Stimulated activated CD8-positive, alpha-beta memory T cell treated with anti-CD3 and anti-CD28 coated beads, Interleukin-15, amount 100 ng/mL, for 48 hours (primary cell): ENCODE data around the gene BRDT.

Experiments used
- DNase-seq, 2 donors: peaks; one replicate each; pipeline ENCODE4 v3.0.0-alpha.2; 2020; ENCODE audit warnings: low read depth in 2 of 2

The BRDT gene

DNA sequence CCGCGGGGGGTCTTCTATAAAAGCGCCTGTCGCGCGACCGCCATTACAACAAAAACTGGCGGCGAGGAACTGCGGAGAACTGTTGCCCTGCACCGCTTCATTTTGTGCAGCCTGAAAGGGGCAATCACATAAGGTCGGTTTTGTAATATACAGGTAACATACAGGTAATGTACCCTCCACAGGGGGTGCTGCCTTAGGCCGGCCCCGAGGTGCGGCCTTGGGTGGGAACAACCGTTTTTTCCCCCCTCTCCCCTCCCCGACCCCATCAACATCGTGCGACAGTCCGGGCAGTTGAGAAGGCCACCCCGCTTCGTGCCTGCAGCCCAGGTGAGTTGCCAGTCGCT is at the start of gene BRDT:
Gene BRDT (plus strand): TSS at position 46 of the 344 bp plus-strand sequence. CDS start 13,354 bp downstream, outside the sequence.
- no peak for DNase-seq

DNA sequence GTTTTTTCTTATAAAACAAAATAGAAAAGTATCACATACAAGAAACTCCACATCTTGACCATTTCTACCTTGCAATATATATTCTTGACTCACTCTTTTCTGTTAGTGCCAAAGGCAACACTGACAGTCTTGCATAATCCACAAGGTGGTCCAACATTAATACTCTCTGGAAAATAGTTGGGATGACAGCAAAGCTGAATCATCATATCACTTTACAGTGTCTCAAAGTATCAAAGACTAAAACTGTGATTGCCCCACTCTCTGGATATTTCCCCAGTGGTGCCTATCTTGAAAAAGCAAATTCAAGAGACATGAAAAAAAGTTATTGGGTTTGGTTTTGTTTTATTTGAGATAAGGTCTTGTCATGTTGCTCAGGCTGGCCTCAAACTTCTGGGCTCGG is 48.6 kb upstream of the BRDT start:
- DNase-seq: no peak

DNA sequence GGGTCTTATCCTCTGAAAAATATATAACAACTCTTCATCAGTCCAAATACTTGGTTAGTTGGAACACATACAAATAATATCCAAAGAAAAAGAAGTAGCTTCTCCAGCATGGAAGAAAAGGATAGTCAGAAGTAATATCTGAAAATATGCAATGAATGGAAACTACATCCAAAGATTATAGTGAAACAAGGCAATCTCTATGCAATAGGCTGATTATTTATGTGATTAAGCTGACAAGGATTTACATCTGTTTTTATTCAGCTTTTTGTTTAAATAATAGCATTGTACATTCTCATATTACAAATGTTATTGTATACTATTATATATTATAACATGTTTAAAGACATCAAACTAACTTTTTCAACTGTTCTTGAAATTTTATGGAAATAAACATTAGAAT is 48.0 kb upstream of the BRDT start:
- DNase-seq: no peak

DNA sequence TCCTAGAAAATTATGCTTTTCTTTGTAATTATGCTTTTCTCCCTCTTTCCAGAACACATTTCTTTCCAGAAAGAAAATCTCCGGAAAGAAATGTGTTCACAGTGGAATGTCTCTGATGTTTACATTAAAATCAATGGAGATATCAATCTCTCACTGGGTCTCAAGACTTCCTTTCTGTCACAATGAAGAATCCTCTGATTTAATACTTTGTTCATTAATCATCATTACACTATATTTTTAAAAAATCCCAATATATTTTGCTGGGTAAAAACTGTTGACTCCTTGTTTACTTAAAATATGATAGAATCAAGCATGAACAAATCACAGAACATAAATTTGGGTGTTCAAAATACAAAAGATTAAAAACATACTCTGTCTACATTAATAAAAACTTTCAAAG is 36.9 kb upstream of the BRDT start:
- DNase-seq: no peak

DNA sequence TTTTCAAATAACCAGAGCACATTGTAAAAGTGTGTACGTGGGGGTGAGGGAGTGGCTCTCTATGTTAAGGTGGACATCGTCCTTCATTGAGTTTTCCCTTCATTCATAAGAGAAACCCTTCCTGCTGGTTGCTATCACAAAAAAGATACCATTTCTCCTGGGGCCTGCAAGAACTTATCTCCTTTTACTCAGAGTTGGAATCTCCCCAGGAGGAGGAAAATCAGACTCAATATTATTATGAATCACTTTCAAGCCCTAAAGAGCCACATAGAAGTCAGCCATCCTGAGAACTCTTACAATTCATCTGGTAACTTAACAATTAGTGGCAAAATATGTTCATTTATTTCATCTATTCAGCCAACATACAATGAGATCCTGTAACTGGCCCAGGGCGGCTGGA is 36.2 kb upstream of the BRDT start:
- DNase-seq: no peak

DNA sequence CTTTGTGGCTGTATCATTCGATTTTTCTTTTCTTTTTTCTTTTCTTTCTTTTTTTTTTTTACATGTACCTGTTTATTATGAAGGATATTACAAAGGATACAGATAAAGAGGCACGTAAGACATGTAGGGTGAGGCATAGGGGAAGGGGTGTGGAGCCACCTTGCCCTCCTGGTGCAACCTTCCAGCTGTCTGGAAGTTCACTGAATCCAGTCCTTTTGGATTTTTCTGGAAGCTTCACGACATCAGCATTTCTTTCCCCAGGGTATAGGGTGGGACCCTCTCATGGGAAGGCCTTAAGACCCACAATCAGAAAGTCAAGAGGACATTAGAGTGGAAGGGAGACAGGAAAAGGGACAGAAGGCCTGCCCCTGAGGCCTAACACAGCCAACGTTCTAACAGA is 33.2 kb upstream of the BRDT start:
- no peak for DNase-seq

DNA sequence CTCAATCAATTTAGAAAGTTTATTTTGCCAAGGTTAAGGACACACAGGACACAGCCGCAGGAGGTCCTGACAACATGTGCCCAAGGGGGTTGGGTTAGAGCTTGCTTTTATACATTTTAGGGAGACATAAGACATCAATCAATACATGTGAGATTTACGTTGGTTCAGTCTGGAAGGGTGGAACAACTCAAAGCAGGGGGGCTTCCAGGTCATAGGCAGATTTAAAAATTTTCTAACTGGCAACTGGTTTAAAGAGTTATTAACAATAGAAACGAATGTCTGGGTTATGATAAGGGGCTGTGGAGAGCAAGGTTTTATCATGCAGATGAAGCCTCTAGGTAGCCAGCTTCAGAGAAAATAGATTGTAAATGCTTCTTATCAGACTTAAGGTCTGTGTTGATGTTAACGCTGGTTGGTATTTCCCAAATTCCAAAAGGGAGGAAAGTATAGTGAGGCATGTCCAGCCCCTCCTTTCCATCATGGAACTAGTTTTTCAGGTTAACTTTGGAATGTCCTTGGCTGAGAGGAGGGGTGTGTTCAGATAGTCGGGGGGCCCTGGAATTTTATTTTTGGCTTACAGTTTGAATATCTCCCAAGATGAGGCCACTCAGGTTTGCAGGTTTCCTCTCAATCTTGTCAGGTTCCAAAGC is 32.3 kb upstream of the BRDT start:
- DNase-seq: no peak

DNA sequence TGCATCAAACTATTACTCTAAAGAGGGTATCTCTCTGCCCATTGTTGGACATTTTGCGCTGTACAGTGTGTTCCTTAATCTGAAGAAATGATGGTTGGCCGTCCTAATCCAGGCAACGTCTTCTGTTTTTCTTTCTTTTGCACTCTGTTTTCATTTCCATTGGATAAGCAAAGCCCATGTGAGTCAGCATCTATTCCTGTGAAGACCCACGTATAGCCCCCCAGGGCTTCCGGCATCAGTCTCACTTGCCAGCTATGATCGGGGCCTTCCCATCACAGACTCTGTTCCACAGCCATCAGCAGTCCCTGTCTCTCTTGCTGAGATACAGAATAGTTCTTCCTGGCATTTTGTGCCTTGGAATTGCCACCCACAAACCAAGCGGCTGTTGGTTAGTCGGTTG is 29.2 kb upstream of the BRDT start:
- DNase-seq: no peak

DNA sequence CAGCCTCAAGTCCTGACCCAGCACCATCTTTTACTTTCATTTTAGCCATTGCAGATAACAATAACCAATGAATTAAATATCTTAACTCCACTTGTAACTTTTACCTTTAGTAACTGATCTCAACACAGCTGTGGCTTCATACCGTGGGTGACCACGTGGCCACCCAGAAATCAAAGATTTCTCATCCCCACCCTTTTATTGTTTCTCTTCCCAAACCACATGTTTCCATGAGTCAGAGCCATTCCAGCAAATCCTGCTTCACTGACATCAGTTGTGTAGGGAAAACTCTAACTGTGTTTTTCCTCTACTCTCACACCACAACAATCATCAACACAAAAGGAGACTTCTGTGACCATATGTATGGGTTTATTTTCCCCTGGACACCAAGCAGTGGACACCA is 25.1 kb upstream of the BRDT start:
- no peak for DNase-seq

DNA sequence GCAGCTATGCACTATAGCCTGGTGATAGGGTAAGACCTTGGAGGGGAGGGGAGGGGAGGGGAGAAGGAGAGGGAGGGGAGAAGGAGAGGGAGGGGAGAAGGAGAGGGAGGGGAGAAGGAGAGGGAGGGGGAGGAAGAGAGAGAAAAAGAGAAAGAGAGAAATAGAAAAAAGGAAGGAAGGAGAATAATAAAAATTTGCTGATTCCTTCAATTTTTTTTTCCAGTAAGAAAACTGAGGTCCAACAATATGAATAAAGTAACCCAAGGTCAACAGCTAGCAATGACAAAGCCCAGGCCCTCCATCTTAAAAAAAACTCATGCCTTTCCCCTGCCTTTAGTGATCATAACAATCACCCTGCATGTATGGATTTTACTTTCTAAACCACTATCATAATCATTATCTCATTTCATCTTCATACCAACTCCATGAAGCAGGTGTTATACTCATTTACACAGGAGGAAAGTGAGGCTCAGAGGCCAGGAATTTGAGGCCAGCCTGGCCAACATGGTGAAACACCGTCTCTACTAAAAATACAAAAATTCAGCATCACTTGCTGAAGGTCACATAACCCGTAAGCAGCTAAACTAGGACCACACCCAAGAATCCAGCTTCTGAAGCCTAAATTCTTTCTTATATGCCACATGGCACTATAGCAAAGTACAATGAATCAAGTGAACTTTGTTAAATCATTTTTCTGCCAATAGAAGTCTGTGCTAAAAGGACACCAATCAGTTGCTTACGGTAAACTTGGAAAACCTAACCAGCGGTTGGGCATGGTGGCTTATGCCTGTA is 23.4 kb upstream of the BRDT start:
- no peak for DNase-seq

DNA sequence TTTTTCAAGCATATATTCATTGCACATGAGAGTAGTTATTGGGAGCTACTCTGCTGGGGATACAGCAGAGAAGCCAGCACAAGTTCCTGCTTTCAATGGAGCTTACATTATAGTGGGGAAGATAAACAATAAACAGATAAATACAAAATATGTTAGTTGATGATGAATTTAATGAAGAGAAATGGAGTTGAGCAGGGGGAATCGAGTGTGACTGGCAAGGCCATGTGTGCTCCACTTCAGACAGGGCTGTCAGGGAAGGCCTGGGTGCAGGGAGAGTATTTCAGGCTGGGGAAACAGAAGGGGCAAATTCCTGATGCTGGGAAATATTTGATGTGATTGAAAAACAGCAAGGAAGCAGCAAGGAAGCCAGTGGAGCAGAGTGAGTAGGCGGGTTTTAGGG is 21.2 kb upstream of the BRDT start:
- DNase-seq: no peak

DNA sequence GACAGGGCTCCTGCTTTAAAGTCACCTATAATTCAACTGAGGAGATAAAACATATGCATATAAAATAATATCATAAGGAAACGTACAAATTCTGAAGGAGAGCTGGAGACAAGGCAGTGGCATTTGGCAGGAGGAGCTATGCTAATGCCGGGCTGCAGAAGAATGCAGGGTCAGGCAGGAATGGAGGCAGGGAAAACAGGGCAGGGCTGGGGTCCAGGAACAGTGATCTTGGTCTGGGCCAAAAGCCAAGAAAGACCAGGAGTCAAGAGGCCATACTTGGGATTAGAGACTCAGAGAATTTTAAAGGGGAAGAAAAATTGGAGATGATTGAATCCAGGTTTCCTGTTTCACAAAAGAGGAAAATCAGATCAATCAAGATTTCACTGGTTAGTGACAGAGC is 20.0 kb upstream of the BRDT start:
- DNase-seq: no peak

DNA sequence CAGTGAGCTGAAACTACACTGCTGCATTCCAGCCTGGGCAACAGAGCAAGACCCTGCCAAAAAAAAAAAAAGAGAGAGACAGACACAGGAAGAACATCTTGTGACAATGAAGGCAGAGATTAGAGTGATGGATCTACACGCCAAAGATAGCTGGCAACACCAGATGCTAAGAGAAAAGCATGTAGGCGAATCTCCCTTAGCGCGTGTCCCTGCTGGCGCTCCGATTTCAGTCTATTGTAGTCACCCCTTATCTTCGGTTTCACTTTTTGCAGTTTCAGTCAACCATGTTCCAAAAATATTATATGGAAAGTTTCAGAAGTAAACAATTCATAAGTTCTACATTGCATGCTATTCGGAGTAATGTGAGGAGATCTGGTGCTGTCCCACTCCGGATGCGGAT is 11.6 kb upstream of the BRDT start:
- no peak for DNase-seq

DNA sequence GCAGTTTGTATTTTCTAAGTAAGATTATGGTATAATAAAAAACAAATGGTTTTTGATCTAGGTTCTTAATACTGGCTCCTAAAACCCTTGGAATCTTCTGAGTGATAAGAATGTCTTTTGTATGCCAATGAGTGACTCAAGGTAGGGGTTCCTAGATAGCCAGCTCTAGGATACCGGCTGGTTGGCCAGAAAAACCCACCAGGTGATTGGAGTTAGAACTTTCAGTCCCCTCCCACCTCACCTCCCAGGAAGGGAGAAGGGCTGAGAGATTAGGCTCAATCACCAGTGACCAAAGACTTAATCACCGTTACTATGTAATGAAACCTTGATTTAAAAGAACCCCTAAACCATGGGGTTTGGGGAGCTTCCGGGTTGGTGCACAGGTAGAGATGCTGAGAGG is 8.7 kb upstream of the BRDT start:
- no peak for DNase-seq

DNA sequence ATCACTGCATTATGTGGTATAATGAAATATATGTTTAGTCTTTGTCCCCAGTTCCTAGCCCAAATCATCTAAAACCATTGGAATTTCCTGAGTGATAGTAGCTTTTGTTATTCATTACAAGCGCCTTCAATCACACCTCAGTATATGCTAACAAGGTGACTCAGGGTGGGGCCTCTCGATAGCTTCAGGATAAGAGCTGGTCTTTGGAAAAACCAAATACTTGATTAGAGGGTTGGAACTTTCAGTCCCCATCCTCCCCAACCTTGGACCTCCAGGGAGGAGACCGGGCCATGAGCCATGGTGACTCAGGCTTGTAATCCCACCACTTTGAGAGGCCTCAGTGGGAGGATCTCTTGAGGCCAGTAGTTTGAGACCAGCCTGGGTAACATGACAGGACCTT is 5.1 kb upstream of the BRDT start:
- DNase-seq: no peak

DNA sequence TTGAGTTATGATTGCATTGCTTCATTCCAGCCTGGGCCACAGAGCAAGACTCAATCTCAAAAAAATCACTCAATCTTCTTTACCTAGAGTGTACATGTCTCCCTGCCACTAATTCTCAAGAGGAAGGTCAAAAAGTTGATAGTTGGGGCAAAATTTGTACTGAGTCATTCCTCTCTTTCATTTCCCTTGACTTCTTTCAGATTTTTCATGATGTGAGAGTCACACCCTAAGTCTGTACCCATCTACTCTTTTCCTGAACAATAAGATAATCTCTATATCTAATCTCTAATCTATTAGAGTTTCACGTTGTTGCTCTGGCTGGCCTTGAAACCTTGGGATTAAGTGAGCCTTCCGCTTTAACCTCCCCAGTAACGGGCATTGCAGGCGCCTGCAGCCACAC is 1.1 kb upstream of the BRDT start:
- DNase-seq: no peak

DNA sequence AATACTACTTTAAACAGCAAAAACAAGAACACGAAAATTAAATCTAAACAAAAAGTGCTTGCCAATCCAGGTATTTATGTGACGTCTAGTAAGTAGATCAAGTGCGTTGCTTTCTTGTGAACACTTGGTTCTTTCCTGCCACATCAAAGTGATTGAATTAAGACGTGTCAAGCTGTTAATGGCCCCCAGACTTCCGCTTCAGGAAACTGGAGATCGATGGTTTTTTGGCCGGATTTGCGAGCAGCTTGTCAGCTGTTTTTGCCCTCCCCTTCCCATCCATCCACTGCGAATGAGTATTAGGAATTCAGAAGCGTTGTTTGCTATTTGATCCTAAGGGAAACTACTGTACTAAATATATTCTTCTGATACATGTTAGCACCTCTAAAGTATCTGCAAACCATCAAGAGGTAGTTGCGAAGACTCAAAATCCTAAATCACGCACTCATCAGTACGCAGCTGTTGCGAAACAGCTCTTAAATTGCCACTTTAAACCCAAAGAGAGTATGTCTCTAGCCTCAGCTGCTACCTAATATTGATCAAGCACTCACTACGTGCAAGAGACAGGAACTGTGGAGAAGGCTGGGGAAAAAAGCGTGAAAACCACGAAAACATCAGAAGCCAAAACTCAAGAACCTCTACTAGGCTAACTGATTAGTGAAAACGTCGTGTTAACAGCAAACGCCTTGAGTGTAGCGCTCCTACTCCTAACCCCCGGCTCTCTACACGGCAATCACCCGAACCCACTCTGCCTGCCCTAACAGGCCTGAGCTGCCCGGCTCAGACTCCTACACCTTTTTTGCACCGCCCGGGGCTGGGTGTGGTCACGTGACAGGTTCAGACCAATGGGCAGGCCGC is 473 bp upstream of the BRDT start:
- DNase-seq: no peak

DNA sequence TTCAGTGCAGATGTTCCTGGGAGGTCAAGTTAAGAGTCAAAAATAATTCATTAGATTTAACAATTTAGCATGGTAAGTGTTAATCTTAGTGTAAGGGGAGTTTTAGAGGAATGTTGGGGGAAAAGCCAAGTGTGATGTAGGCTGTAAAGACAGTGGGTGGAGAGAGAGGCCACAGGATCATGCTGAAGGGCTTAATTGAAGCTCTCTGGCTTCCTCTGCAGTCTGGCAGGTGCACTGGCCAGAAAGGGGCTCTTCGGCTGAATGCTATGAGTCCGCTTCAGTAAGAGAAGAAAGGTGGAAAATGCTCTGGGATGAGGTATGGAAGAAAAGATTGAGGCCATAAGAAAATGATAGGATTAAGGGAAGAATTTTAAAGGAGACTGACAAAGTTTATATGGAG is 3.0 kb downstream of the BRDT start:
- no peak for DNase-seq

DNA sequence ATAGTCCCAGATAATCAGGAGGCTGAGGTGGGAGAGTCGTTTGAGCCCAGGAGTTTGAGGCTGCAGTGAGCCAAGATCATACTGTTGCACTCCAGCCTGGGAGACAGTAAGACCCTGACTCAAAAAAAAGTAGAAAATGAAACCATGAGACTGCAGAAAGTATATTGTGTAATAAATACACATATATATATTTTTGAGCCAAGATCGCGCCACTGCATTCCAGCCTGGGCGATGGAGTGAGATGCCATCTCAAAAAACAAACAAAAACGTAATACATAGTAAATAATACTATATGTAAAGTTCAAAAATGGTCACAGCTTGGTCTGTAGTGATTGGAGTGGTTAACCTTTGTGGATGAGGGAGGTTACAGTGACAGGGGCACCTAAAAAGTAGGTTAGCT is 9.7 kb downstream of the BRDT start:
- DNase-seq: no peak

DNA sequence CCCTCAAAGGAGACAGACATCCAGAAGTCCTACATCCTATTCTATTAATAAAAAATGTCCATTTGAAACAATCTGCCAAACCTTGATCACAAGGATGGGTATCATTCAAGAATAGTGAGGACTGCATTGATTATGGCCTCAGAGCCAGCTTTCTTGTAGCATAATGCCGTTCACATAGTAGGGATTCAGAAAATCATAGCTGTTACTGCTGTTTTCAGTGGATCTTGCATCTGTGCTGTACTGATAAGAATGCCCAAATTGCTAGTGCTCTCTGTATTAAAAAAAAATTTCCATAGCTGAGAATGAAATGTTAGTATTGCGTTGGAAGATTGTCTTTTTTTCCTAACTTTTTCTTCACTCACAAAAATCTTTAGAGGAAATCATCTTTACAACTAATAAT is 19.1 kb downstream of the BRDT start:
- no peak for DNase-seq

DNA sequence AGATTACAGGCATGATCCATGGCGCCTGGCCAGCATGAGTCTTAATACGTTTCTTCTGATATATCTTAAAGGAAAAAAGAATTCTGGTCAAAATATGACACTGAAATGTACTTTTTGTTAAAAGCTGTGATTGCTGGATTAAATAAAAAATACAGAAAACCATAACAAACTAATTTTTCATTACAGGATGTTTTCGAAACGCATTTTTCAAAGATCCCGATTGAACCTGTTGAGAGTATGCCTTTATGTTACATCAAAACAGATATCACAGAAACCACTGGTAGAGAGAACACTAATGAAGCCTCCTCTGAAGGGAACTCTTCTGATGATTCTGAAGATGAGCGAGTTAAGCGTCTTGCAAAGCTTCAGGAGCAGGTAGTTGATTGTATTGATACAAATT is 30.2 kb downstream of the BRDT start:
- no peak for DNase-seq

DNA sequence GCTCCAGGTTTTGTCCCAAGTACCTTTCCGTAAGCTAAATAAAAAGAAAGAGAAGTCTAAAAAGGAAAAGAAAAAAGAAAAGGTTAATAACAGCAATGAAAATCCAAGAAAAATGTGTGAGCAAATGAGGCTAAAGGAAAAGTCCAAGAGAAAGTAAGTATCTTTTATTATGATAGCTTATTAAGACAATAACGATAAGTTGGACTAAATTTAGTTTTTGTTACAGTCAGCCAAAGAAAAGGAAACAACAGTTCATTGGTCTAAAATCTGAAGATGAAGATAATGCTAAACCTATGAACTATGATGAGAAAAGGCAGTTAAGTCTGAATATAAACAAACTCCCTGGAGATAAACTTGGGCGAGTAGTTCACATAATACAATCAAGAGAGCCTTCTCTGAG is 31.5 kb downstream of the BRDT start:
- DNase-seq: no peak
